GM12878 (cell line): ENCODE data around the gene NAP1L4. TPM values are rescaled to one million over a fixed set of nuclear protein-coding genes. Genes with fewer than 3 reads are reported as not detected.

Experiments used
- ATAC-seq: fragments of 200-7000 bp; cut with Tn5 transposase; 3 replicates; pipeline ENCODE4 v1.9.1; 2020; ENCODE audit warnings: mild to moderate bottlenecking, moderate library complexity
- BruUV-seq: library from RNA; stranded (reverse); fragments of 400-500 nt; replicated peaks from 2 replicates; lab custom pipeline; 2021; lab: Mats Ljungman, UMichigan
- CTCF ChIA-PET: fragments of 300-600 bp; sonication (Branson Sonifier 250); formaldehyde crosslinking; extraction: SDS; loops from one replicate; lab custom pipeline; 2021; ENCODE audit warnings: inconsistent platforms; lab: Yijun Ruan, JAX
- POLR2A ChIA-PET: fragments of 350-600 bp; formaldehyde crosslinking; extraction: SDS; loops from one replicate; lab custom pipeline; 2021; ENCODE audit warnings: inconsistent platforms; lab: Charles Lee
- RAD21 ChIA-PET: fragments of 300-600 bp; sonication (Branson Sonifier 250); formaldehyde crosslinking; loops from one replicate; lab custom pipeline; 2023; ENCODE audit warnings: antibody characterized with exemption; ENCODE audit not compliant: unreplicated experiment; lab: Charles Lee
- SMC1A ChIA-PET: fragments of 300-600 bp; sonication (Branson Sonifier 250); formaldehyde crosslinking; loops from one replicate; lab custom pipeline; 2023; ENCODE audit not compliant: unreplicated experiment, uncharacterized antibody; lab: Charles Lee
- DNase-seq: peaks from one replicate; pipeline ENCODE4 v3.0.0-alpha.2; 2011; ENCODE audit warnings: low read depth, low spot score
- FAIRE-seq: peaks from 3 replicates; lab custom pipeline; 2011; peaks lifted over from hg19 to GRCh38; lab: Jason Lieb, UNC
- H2AFZ ChIP-seq: 2 replicates; pipeline ENCODE4 v1.6.0; 2011; ENCODE audit warnings: low read depth, low read length, control low read depth; ENCODE audit not compliant: control insufficient read depth
- H3K27ac ChIP-seq: 2 replicates; pipeline ENCODE4 v1.5.1; 2011; ENCODE audit warnings: control low read depth; ENCODE audit not compliant: control insufficient read depth, insufficient read depth
- H3K27me3 ChIP-seq, 2 experiments: replicated peaks in 1 of 2; 2 replicates each; pipeline versions ENCODE4 v1.6.0 to v1.6.1; 2011; ENCODE audit warnings: low read length in 1 of 2; ENCODE audit not compliant: control insufficient read depth in 2 of 2, insufficient read depth in 2 of 2
- H3K36me3 ChIP-seq, 2 experiments: 2 replicates each; pipeline ENCODE4 v1.5.1; 2011; ENCODE audit warnings: low read length in 1 of 2; ENCODE audit not compliant: control insufficient read depth in 2 of 2, insufficient read depth in 2 of 2
- H3K4me1 ChIP-seq: 2 replicates; pipeline ENCODE4 v1.6.1; 2011; ENCODE audit warnings: mild to moderate bottlenecking, low read length, moderate library complexity, mixed read lengths; ENCODE audit not compliant: control insufficient read depth, insufficient read depth
- H3K4me2 ChIP-seq: 2 replicates; pipeline ENCODE4 v1.6.0; 2011; ENCODE audit warnings: control low read depth; ENCODE audit not compliant: control insufficient read depth, insufficient read depth
- H3K4me3 ChIP-seq: fragments of 200-600 bp; sonication (generic); 2 replicates; pipeline ENCODE4 v1.5.1; 2016
- H3K79me2 ChIP-seq: 2 replicates; pipeline ENCODE4 v1.6.0; 2011; ENCODE audit warnings: low read length; ENCODE audit not compliant: control insufficient read depth, insufficient read depth
- H3K9ac ChIP-seq: 2 replicates; pipeline ENCODE4 v1.8.0; 2011; ENCODE audit warnings: low read length, control low read depth, mixed read lengths; ENCODE audit not compliant: control insufficient read depth, insufficient read depth
- H3K9me3 ChIP-seq: replicated peaks from 3 replicates; pipeline ENCODE4 v1.5.1; 2011; ENCODE audit warnings: mild to moderate bottlenecking, low read length; ENCODE audit not compliant: control insufficient read depth, insufficient read depth
- H4K20me1 ChIP-seq: 2 replicates; pipeline ENCODE4 v1.6.0; 2011; ENCODE audit not compliant: control insufficient read depth, insufficient read depth
- CREB1 ChIP-seq: IDR thresholded peaks from 2 replicates; pipeline ENCODE4 v1.6.1; 2012; ENCODE audit warnings: low read depth, mild to moderate bottlenecking, inconsistent platforms
- ETV6 ChIP-seq, 2 experiments: fragments of 450-650 bp in 1 of 2; IDR thresholded peaks in 1 of 2; conservative IDR thresholded peaks in 1 of 2; 2 replicates each; pipeline ENCODE4 v1.6.1; 2014; ENCODE audit warnings: antibody characterized with exemption in 1 of 2, borderline replicate concordance in 1 of 2, low read depth in 1 of 2, mild to moderate bottlenecking in 1 of 2, moderate library complexity in 1 of 2
- HDAC2 ChIP-seq: fragments of 200-600 bp; sonication (generic); IDR thresholded peaks from 2 replicates; pipeline ENCODE4 v1.6.1; 2017
- IRF5 ChIP-seq: fragments of 450-650 bp; IDR thresholded peaks from 2 replicates; pipeline ENCODE4 v1.6.1; 2017; ENCODE audit warnings: borderline replicate concordance
- MEF2A ChIP-seq: IDR thresholded peaks from 2 replicates; pipeline ENCODE4 v1.6.1; 2011; ENCODE audit warnings: low read depth, mild to moderate bottlenecking, low read length, moderate library complexity; ENCODE audit not compliant: insufficient read depth
- MEF2B ChIP-seq: fragments of 450-650 bp; IDR thresholded peaks from 2 replicates; pipeline ENCODE4 v1.6.1; 2018; ENCODE audit warnings: mild to moderate bottlenecking, moderate library complexity; ENCODE audit not compliant: partially characterized antibody, poor library complexity, severe bottlenecking
- MXI1 ChIP-seq: fragments of 150-350 bp; IDR thresholded peaks from 2 replicates; pipeline ENCODE4 v1.6.1; 2011; ENCODE audit warnings: low read depth, mild to moderate bottlenecking, inconsistent platforms, low read length, improper control_type of control experiment
- NFXL1 ChIP-seq: fragments of 450-650 bp; IDR thresholded peaks from 2 replicates; pipeline ENCODE4 v1.6.1; 2017; ENCODE audit warnings: antibody characterized with exemption, mild to moderate bottlenecking, borderline replicate concordance
- NKRF ChIP-seq: fragments of 450-650 bp; conservative IDR thresholded peaks from 2 replicates; pipeline ENCODE4 v1.6.1; 2017; ENCODE audit warnings: mild to moderate bottlenecking, moderate library complexity
- RCOR1 ChIP-seq: conservative IDR thresholded peaks from 2 replicates; pipeline ENCODE4 v1.6.1; 2012; ENCODE audit warnings: low read depth, low read length, improper control_type of control experiment
- SMAD5 ChIP-seq: IDR thresholded peaks from 2 replicates; pipeline ENCODE4 v1.6.1; 2016; ENCODE audit warnings: antibody characterized with exemption, low read depth
- SPI1 ChIP-seq: IDR thresholded peaks from 2 replicates; pipeline ENCODE4 v1.6.1; 2011; ENCODE audit warnings: low read depth, mild to moderate bottlenecking, low read length, moderate library complexity, borderline replicate concordance; ENCODE audit not compliant: insufficient read depth
- USF1 ChIP-seq: IDR thresholded peaks from 2 replicates; pipeline ENCODE4 v1.6.1; 2011; ENCODE audit warnings: borderline replicate concordance, low read depth, mild to moderate bottlenecking, moderate library complexity, mixed read lengths, low read length; ENCODE audit not compliant: insufficient read depth; ENCODE audit errors: extremely low read length
- WGBS: methylation state at CpG from one replicate; pipeline ENCODE4 v1.1.6; 2016; ENCODE audit warnings: low lambda C conversion rate; ENCODE audit not compliant: insufficient replicate concordance, insufficient coverage; ENCODE audit errors: missing lambda C conversion rate; 5-methylcytosine and 5-hydroxymethylcytosine counted together
- in situ Hi-C: fragments of 300-500 bp; cut with MboI; formaldehyde crosslinking; loops from 9 replicates; pipeline ENCODE4 v1.14.3; 2018; ENCODE audit warnings: mixed read lengths
- intact Hi-C: fragments of 100-400 bp; cut with micrococcal nuclease; formaldehyde crosslinking; loops from one replicate; pipeline ENCODE4 v1.14.2; 2022; ENCODE audit not compliant: unreplicated experiment
- polyA plus RNA-seq, 11 experiments: library from polyadenylated mRNA; depleted of rRNA in 4 of 11; unstranded in 6 of 11; stranded (reverse) in 5 of 11; fragments of >200 nt; fragmentation: Nextera tagmentation in 4 of 11; fragmentation: Illumina TruSeq in 1 of 11; extraction: Ambion mirVana in 4 of 11; extraction: Trizol in 1 of 11; gene quantifications; 1 replicate in 1 of 11; 2 replicates in 10 of 11; pipeline versions ENCODE4 v1.2.1 to v1.2.3, GENCODE V29; 2011 to 2016; ENCODE audit warnings: inconsistent platforms in 2 of 11, missing spikeins in 2 of 11, low read depth in 1 of 11
- total RNA-seq, 4 experiments: library from RNA; depleted of rRNA in 3 of 4; stranded (reverse); fragments of >200 nt in 3 of 4; fragmentation: Illumina TruSeq in 1 of 4; extraction: Trizol in 1 of 4; gene quantifications; 2 replicates each; pipeline versions ENCODE4 v1.2.1 to v1.2.3, GENCODE V29; 2013 to 2021

The NAP1L4 gene
- total and polyA plus RNA-seq, 10 of the 15 experiments (the other 5 are each of a cell fraction or from before 2014, with no cell fraction given): 24.8 to 198 (median 114) TPM

- ChIA-PET POLR2A (interaction anchor here (0.6 kb wide), 1 partner anchor 48 kb away, joined by 3 read pairs; no protein-coding TSS in a partner anchor), CTCF (no interaction called here), SMC1A (interaction anchor here (0.6 to 1.0 kb wide), 2 partner anchors 30 to 78 kb away, joined by 3 read pairs; no protein-coding TSS in a partner anchor), RAD21 (interaction anchor here (1.1 kb wide), 1 partner anchor 61 kb away, joined by 3 read pairs; no protein-coding TSS in a partner anchor)
- no TSS peak for BruUV-seq
- H3K79me2 ChIP-seq: no peaks in the 10 kb centered on the region
- ATAC-seq (no peak), FAIRE-seq (no peak), DNase-seq (no peak)
- no peak overlapping the region for H3K4me2 ChIP-seq
- in situ Hi-C loops (no loop called here), intact Hi-C loops (no loop called here)
- peaks cover 4% of the 10 kb centered on the region for H4K20me1 ChIP-seq
- no peak overlapping the region for H3K4me3 ChIP-seq
- H2AFZ ChIP-seq: no peak overlapping the region
- WGBS: 92% methylated on average over 7 of the region's 7 CpGs
- H3K9ac ChIP-seq: no peak overlapping the region
- no peaks in the 10 kb centered on the region for H3K4me1 ChIP-seq
- no peak overlapping the region for H3K27ac ChIP-seq
- H3K36me3 ChIP-seq: peaks cover 36 to 66% of the 10 kb centered on the region in 2 experiments
- no peaks in the 10 kb centered on the region for H3K27me3 ChIP-seq
- H3K9me3 ChIP-seq: no peaks in the 10 kb centered on the region
- no peak for TF ChIP-seq USF1
- no peak for TF ChIP-seq NKRF
- no peak for TF ChIP-seq HDAC2
- no peak for TF ChIP-seq SMAD5
- no peak for TF ChIP-seq MEF2A
- no peak for TF ChIP-seq IRF5
- TF ChIP-seq RCOR1: no peak
- no peak for TF ChIP-seq NFXL1
- TF ChIP-seq MEF2B: no peak
- no peak for TF ChIP-seq MXI1
- TF ChIP-seq CREB1: no peak
- no peak for TF ChIP-seq ETV6 (conservative IDR thresholded peaks at IDR 0.05 in 1 of 2, IDR thresholded peaks at IDR 0.05 in 1 of 2; ENCODE audit: borderline replicate concordance in 1 of 2, low read depth in 1 of 2)
- no peak for TF ChIP-seq SPI1
These were observed 32.0 kb downstream of the NAP1L4 start for GRCh38 chr11:2960139-2960538.
